PC-9 (cell line): ENCODE results near the gene SIT1. TPM values are rescaled to one million over a fixed set of nuclear protein-coding genes. Genes with fewer than 3 reads are reported as not detected.

Experiments used
- BruUV-seq: library from RNA; stranded (reverse); fragments of 400-500 nt; replicated peaks from 2 replicates; lab custom pipeline; 2021; lab: Mats Ljungman, UMichigan
- CTCF ChIA-PET: fragments of 300-600 bp; sonication (Branson Sonifier 250); formaldehyde crosslinking; loops from one replicate; lab custom pipeline; 2022; ENCODE audit warnings: antibody characterized with exemption; lab: Charles Lee
- POLR2A ChIA-PET: fragments of 300-600 bp; sonication (Branson Sonifier 250); formaldehyde crosslinking; loops from one replicate; lab custom pipeline; 2022; ENCODE audit warnings: antibody characterized with exemption; ENCODE audit not compliant: unreplicated experiment; lab: Charles Lee
- DNase-seq, 2 experiments: peaks; one replicate each; pipeline versions ENCODE4 v3.0.0 to v3.0.0-alpha.2; 2015 to 2022; ENCODE audit warnings: mixed read lengths in 1 of 2
- H2AFZ ChIP-seq: fragments of 200-600 bp; sonication (generic); 2 replicates; pipeline ENCODE4 v1.8.1; 2017; ENCODE audit warnings: antibody characterized with exemption
- H3F3A ChIP-seq: fragments of 200-600 bp; sonication (generic); 2 replicates; pipeline ENCODE4 v1.8.1; 2017; ENCODE audit warnings: antibody characterized with exemption, mild to moderate bottlenecking, low read depth; ENCODE audit not compliant: insufficient read depth
- H3K27ac ChIP-seq: fragments of 200-600 bp; sonication (generic); 2 replicates; pipeline ENCODE4 v1.6.1; 2016; ENCODE audit warnings: mixed run types
- H3K27me3 ChIP-seq: fragments of 200-600 bp; sonication (generic); 2 replicates; pipeline ENCODE4 v1.6.1; 2016; ENCODE audit warnings: low read depth, mixed run types; ENCODE audit not compliant: insufficient read depth
- H3K36me3 ChIP-seq: fragments of 200-600 bp; sonication (generic); 2 replicates; pipeline ENCODE4 v1.6.1; 2016; ENCODE audit warnings: low read depth, mixed run types
- H3K4me1 ChIP-seq: fragments of 200-600 bp; sonication (generic); replicated peaks from 2 replicates; pipeline ENCODE4 v1.6.1; 2016; ENCODE audit warnings: mixed run types; ENCODE audit not compliant: insufficient read depth
- H3K4me2 ChIP-seq: fragments of 200-600 bp; sonication (generic); 2 replicates; pipeline ENCODE4 v1.6.1; 2017; ENCODE audit warnings: mixed run types
- H3K4me3 ChIP-seq: fragments of 200-600 bp; sonication (generic); 2 replicates; pipeline ENCODE4 v1.6.1; 2016; ENCODE audit warnings: mixed run types
- H3K79me2 ChIP-seq: fragments of 200-600 bp; sonication (generic); 2 replicates; pipeline ENCODE4 v1.6.1; 2017; ENCODE audit warnings: low read depth, mixed run types
- H3K9me2 ChIP-seq: fragments of 200-600 bp; sonication (generic); 2 replicates; pipeline ENCODE4 v1.8.1; 2017; ENCODE audit warnings: mild to moderate bottlenecking; ENCODE audit not compliant: insufficient read depth
- H3K9me3 ChIP-seq: fragments of 200-600 bp; sonication (generic); 2 replicates; pipeline ENCODE4 v1.8.1; 2016; ENCODE audit warnings: low read depth; ENCODE audit not compliant: insufficient read depth
- H4K20me1 ChIP-seq: fragments of 200-600 bp; sonication (generic); 2 replicates; pipeline ENCODE4 v1.8.1; 2017; ENCODE audit not compliant: insufficient read depth
- CTCF ChIP-seq: fragments of 200-600 bp; sonication (generic); conservative IDR thresholded peaks from 2 replicates; pipeline ENCODE4 v1.6.1; 2017; ENCODE audit warnings: mixed run types, antibody characterized with exemption, mild to moderate bottlenecking, moderate library complexity
- EZH2 ChIP-seq: fragments of 200-600 bp; sonication (generic); IDR thresholded peaks from 2 replicates; pipeline ENCODE4 v1.8.0; 2017; ENCODE audit warnings: antibody characterized with exemption, low read depth
- intact Hi-C: fragments of 100-400 bp; cut with micrococcal nuclease; formaldehyde crosslinking; loops from one replicate; pipeline ENCODE4 v1.10.0; 2022; ENCODE audit not compliant: unreplicated experiment
- total RNA-seq: library from RNA; stranded (reverse); gene quantifications from 2 replicates; pipeline ENCODE4 v1.2.3, GENCODE V29; 2021

The SIT1 gene
- total RNA-seq, 1 experiment from 2014 or later: not detected

GRCh38 chr9:35697486-35697885, 46.8 kb upstream of the SIT1 start:
- Histone ChIP-seq H2AFZ (no peak overlapping the region), H3K27me3 (no peaks in the 10 kb centered on the region), H3F3A (no peaks in the 10 kb centered on the region), H3K4me2 (no peak overlapping the region), H3K4me3 (no peak overlapping the region), H3K36me3 (no peaks in the 10 kb centered on the region), H3K79me2 (no peaks in the 10 kb centered on the region), H3K9me2 (no peaks in the 10 kb centered on the region), H3K27ac (no peak overlapping the region), H3K9me3 (no peaks in the 10 kb centered on the region), H4K20me1 (no peaks in the 10 kb centered on the region), H3K4me1 (no peaks in the 10 kb centered on the region)
- TSS peak; percentile 55 for BruUV-seq
- no peak for DNase-seq
- TF ChIP-seq EZH2 (no peak), CTCF (no peak)
- ChIA-PET POLR2A (interaction anchor here (0.6 kb wide), 1 partner anchor 9 kb away, joined by 4 read pairs; no protein-coding TSS in a partner anchor), CTCF (interaction anchor here (1.2 to 1.4 kb wide), 3 partner anchors 34 to 37 kb away, joined by 3 to 6 read pairs (median 5); no protein-coding TSS in a partner anchor)
- intact Hi-C loops: loop anchor here (5.0 kb wide), 1 partner anchor 40 kb away; the partner anchor contains the start of genes CCDC107 and RMRP

GRCh38 chr9:35696520-35697215, 45.9 kb upstream of the SIT1 start:
- Histone ChIP-seq H3F3A (no peaks in the 10 kb centered on the region), H3K79me2 (no peaks in the 10 kb centered on the region), H3K4me1 (no peaks in the 10 kb centered on the region), H3K27me3 (no peaks in the 10 kb centered on the region), H3K4me2 (no peak overlapping the region), H3K9me3 (no peaks in the 10 kb centered on the region), H3K4me3 (no peak overlapping the region), H3K9me2 (no peaks in the 10 kb centered on the region), H4K20me1 (no peaks in the 10 kb centered on the region), H3K36me3 (no peaks in the 10 kb centered on the region), H2AFZ (no peak overlapping the region), H3K27ac (no peak overlapping the region)
- CTCF ChIA-PET: interaction anchor here (0.7 to 1.4 kb wide), 8 partner anchors 31 to 74 kb away, joined by 3 to 8 read pairs (median 3); partner anchors contain the start of gene ARHGEF39
- DNase-seq: peak in 1 of 2 experiments; percentile 35
- POLR2A ChIA-PET: interaction anchor here (0.6 kb wide), 1 partner anchor 8 kb away, joined by 4 read pairs; no protein-coding TSS in a partner anchor
- intact Hi-C loops: loop anchor here (5.0 kb wide), 1 partner anchor 39 kb away; the partner anchor contains the start of genes CCDC107 and RMRP
- TF ChIP-seq EZH2 (no peak), CTCF (peak; percentile 83)
- BruUV-seq: no TSS peak

GRCh38 chr9:35695943-35696401, 45.2 kb upstream of the SIT1 start:
- H3K4me2 ChIP-seq: no peak overlapping the region
- no TSS peak for BruUV-seq
- POLR2A ChIA-PET: no interaction called here
- TF ChIP-seq CTCF (no peak), EZH2 (no peak)
- H3K79me2 ChIP-seq: no peaks in the 10 kb centered on the region
- H3K9me2 ChIP-seq: no peaks in the 10 kb centered on the region
- H3K36me3 ChIP-seq: no peaks in the 10 kb centered on the region
- no peak for DNase-seq
- no peaks in the 10 kb centered on the region for H3F3A ChIP-seq
- no peak overlapping the region for H2AFZ ChIP-seq
- intact Hi-C loops: loop anchor here (5.0 kb wide), 1 partner anchor 39 kb away; the partner anchor contains the start of genes CCDC107 and RMRP
- H3K9me3 ChIP-seq: no peaks in the 10 kb centered on the region
- CTCF ChIA-PET: interaction anchor here (0.9 to 1.4 kb wide), 5 partner anchors 32 to 38 kb away, joined by 3 to 8 read pairs (median 5); partner anchors contain the start of gene ARHGEF39
- H3K4me1 ChIP-seq: 0 out of 2 replicates have a peak, but pooled peaks cover 3% of the 10 kb centered on the region
- H3K27ac ChIP-seq: no peak overlapping the region
- H3K27me3 ChIP-seq: no peaks in the 10 kb centered on the region
- no peak overlapping the region for H3K4me3 ChIP-seq
- no peaks in the 10 kb centered on the region for H4K20me1 ChIP-seq
